ENCODE data around the gene THY1.

The THY1 gene

GRCh38 chr11:119420631-119421030 lies 2.3 kb downstream of the THY1 start:
- in situ Hi-C loops (cut with HindIII; ENCODE audit: low pct_unique_long_range_greater_than_20kb, low sequenced_read_pairs), result no loop called here
- DNase-seq (ENCODE audit: low read depth in 1 of 2, low spot score in 1 of 2), result no peak
- TF ChIP-seq JUND (IDR thresholded peaks at IDR 0.05; ENCODE audit: low read depth), result no peak

GRCh38 chr11:119419834-119420492 lies 3.0 kb downstream of the THY1 start:
- no peak for DNase-seq (ENCODE audit: low read depth in 1 of 2, low spot score in 1 of 2)
- TF ChIP-seq JUND (IDR thresholded peaks at IDR 0.05; ENCODE audit: low read depth), result no peak
- in situ Hi-C loops (cut with HindIII; ENCODE audit: low pct_unique_long_range_greater_than_20kb, low sequenced_read_pairs), result no loop called here

- no peak for DNase-seq (ENCODE audit: low read depth in 1 of 2, low spot score in 1 of 2)
- no peak for TF ChIP-seq JUND (IDR thresholded peaks at IDR 0.05; ENCODE audit: low read depth)
- in situ Hi-C loops (cut with HindIII; ENCODE audit: low pct_unique_long_range_greater_than_20kb, low sequenced_read_pairs), result no loop called here
These were observed 3.7 kb downstream of the THY1 start for GRCh38 chr11:119419246-119419645.

GRCh38 chr11:119418759-119419158 lies 4.2 kb downstream of the THY1 start:
- no peak for TF ChIP-seq JUND (IDR thresholded peaks at IDR 0.05; ENCODE audit: low read depth)
- in situ Hi-C loops (cut with HindIII; ENCODE audit: low pct_unique_long_range_greater_than_20kb, low sequenced_read_pairs), result no loop called here
- DNase-seq (ENCODE audit: low read depth in 1 of 2, low spot score in 1 of 2), result no peak

- peak in 1 of 2 experiments; percentile 42 for DNase-seq (ENCODE audit: low read depth in 1 of 2, low spot score in 1 of 2)
- TF ChIP-seq JUND (IDR thresholded peaks at IDR 0.05; ENCODE audit: low read depth), result no peak
- in situ Hi-C loops (cut with HindIII; ENCODE audit: low pct_unique_long_range_greater_than_20kb, low sequenced_read_pairs), result no loop called here
These were observed 5.0 kb downstream of the THY1 start for GRCh38 chr11:119417726-119418540.

GRCh38 chr11:119416606-119417580 lies 6.1 kb downstream of the THY1 start:
- no peak for DNase-seq (ENCODE audit: low read depth in 1 of 2, low spot score in 1 of 2)
- no peak for TF ChIP-seq JUND (IDR thresholded peaks at IDR 0.05; ENCODE audit: low read depth)
- in situ Hi-C loops (cut with HindIII; ENCODE audit: low pct_unique_long_range_greater_than_20kb, low sequenced_read_pairs), result no loop called here

- DNase-seq (ENCODE audit: low read depth in 1 of 2, low spot score in 1 of 2), result no peak
- in situ Hi-C loops (cut with HindIII; ENCODE audit: low pct_unique_long_range_greater_than_20kb, low sequenced_read_pairs), result no loop called here
- TF ChIP-seq JUND (IDR thresholded peaks at IDR 0.05; ENCODE audit: low read depth), result no peak
These were observed 7.0 kb downstream of the THY1 start for GRCh38 chr11:119415966-119416365.

GRCh38 chr11:119415517-119415916 lies 7.5 kb downstream of the THY1 start:
- DNase-seq (ENCODE audit: low read depth in 1 of 2, low spot score in 1 of 2), result no peak
- TF ChIP-seq JUND (IDR thresholded peaks at IDR 0.05; ENCODE audit: low read depth), result no peak
- in situ Hi-C loops (cut with HindIII; ENCODE audit: low pct_unique_long_range_greater_than_20kb, low sequenced_read_pairs), result no loop called here

GRCh38 chr11:119414734-119415133 lies 8.2 kb downstream of the THY1 start:
- in situ Hi-C loops (cut with HindIII; ENCODE audit: low pct_unique_long_range_greater_than_20kb, low sequenced_read_pairs), result no loop called here
- no peak for TF ChIP-seq JUND (IDR thresholded peaks at IDR 0.05; ENCODE audit: low read depth)
- no peak for DNase-seq (ENCODE audit: low read depth in 1 of 2, low spot score in 1 of 2)

GRCh38 chr11:119414321-119414720 lies 8.7 kb downstream of the THY1 start:
- in situ Hi-C loops (cut with HindIII; ENCODE audit: low pct_unique_long_range_greater_than_20kb, low sequenced_read_pairs), result no loop called here
- no peak for TF ChIP-seq JUND (IDR thresholded peaks at IDR 0.05; ENCODE audit: low read depth)
- DNase-seq (ENCODE audit: low read depth in 1 of 2, low spot score in 1 of 2), result no peak

GRCh38 chr11:119412072-119412471 lies 10.9 kb downstream of the THY1 start:
- no peak for DNase-seq (ENCODE audit: low read depth in 1 of 2, low spot score in 1 of 2)
- in situ Hi-C loops (cut with HindIII; ENCODE audit: low pct_unique_long_range_greater_than_20kb, low sequenced_read_pairs), result no loop called here
- TF ChIP-seq JUND (IDR thresholded peaks at IDR 0.05; ENCODE audit: low read depth), result no peak

- TF ChIP-seq JUND (IDR thresholded peaks at IDR 0.05; ENCODE audit: low read depth), result no peak
- in situ Hi-C loops (cut with HindIII; ENCODE audit: low pct_unique_long_range_greater_than_20kb, low sequenced_read_pairs), result no loop called here
- no peak for DNase-seq (ENCODE audit: low read depth in 1 of 2, low spot score in 1 of 2)
These were observed 12.5 kb downstream of the THY1 start for GRCh38 chr11:119410501-119410900.
